HG03025 (cell line): ENCODE results near the gene DOCK3.
"Not testable (repeated sequence)": the region's sequence is repeated elsewhere in the genome, so short reads cannot be mapped to it uniquely, and the experiment has no call there.

ENCODE experiments used
- ATAC-seq: cut with Tn5 transposase; IDR thresholded peaks from one replicate; pipeline ENCODE4 v1.9.1; 2021; ENCODE audit warnings: mild to moderate bottlenecking, moderate library complexity; ENCODE audit not compliant: unreplicated experiment, low FRiP score

Gene DOCK3

DNA sequence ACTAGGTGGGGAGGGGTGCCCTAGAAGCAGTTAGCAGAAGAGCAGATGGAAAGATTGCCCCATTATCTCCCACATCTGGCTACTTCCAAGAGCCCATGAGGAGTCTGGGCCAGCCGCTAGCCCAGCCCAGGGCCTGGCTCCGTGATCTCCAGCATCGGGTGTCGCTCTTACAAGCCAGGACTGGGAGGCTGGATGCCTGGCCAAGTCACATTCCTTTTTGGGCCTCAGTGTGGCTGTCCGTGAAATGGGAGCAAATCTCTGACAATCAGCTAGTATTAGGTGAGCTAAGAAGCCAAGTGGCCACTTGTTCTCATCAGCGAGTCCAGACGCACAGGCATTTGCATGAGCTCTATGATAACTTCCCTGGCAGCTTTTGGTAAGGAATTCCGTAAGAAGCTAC is 23.3 kb upstream of the DOCK3 start:
- ATAC-seq: no peak

DNA sequence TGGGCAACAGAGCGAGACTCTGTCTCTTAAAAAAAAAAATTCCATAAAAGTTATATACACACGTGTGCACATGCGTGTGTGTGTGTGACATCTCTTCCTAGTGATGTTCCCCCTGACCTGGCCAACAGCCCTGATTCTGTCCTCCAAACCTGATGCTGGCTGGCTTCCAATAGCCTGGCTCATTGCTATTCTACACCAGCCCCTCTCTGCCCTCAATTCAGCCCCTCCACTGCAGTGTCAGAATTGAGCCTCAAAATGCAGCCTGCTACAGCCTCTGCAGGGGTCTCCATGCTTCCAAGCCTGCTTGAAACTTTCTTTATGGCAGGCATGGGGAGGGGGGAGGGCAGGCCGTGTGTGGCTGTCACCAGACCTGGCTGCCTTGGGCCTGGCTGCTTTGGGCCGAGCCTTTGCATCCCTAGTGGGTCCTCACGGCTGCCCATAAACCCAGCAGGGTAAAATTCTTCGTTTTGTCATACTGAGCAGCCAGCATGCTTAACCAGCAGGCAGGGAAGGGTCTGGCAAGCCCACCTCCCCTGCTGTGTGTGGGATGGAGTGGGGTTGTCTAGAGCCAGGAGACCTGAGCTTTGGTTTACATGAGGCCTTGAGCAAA is 22.7 kb upstream of the DOCK3 start:
- no peak for ATAC-seq

DNA sequence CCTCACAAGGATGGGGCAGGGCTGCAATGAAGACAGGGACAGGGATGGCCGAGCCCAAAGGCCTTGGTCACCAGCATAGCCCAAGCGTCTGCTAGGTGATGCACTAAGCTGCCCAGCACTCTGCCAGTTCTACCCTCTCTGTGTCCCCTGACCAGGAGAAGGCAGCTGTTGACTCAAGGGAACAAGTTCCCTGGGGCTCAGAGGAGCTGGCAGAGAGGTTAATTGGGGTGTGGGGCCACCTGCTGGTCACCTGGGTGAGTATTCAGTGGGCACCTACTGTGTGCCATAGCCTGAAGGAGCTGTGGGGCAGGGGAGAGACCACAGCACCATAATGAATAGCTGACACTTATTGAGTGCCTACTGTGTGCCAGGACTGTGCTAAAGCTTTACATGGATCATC is 22.0 kb upstream of the DOCK3 start:
- no peak for ATAC-seq

GRCh38 chr3:50653937-50654595 is 20.7 kb upstream of the DOCK3 start:
- ATAC-seq: no peak

GRCh38 chr3:50655009-50655830 is 19.5 kb upstream of the DOCK3 start:
- ATAC-seq: no peak

- no peak for ATAC-seq
These were observed 18.1 kb upstream of the DOCK3 start for GRCh38 chr3:50656417-50657195.

GRCh38 chr3:50657407-50657806 is 17.3 kb upstream of the DOCK3 start:
- ATAC-seq: no peak

DNA sequence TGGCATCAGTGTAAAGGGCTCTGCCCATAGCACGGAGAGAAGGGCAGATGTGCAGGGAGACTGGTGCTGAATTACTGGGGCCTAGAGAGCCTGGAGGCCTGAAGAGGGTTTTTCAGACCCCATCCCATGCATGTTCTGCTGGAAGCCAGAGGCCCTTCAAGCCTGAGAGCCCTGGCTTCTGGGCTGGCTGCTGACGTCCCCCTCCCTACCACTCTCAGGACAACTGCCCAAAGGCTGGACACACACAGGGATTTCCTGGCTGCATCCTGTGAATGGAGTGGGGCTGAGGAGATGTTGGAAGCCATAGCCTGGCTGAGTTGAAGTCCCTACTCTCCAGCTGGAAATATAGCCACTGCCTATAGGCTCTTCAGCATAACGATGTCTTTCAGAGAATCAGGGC is 16.9 kb upstream of the DOCK3 start:
- no peak for ATAC-seq

DNA sequence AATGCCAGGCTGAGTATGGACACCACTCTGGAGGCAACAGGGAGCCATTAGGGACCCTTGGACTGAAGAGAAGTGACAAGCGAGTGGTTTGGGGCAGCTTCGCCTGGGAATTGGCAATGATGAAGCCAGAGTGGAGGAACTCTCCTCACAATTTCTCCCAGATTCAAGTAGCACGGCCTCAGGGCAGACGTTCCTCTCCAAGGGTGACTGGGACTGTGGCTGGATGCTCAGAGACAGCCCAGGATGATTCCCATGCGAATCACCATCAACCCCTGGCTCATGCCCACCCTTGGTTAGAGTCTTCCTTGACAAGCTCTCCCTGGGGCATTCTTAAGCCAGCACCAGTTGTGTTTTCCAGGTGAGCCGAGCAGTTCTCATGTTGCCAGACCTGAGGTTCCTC is 16.3 kb upstream of the DOCK3 start:
- ATAC-seq: no peak

DNA sequence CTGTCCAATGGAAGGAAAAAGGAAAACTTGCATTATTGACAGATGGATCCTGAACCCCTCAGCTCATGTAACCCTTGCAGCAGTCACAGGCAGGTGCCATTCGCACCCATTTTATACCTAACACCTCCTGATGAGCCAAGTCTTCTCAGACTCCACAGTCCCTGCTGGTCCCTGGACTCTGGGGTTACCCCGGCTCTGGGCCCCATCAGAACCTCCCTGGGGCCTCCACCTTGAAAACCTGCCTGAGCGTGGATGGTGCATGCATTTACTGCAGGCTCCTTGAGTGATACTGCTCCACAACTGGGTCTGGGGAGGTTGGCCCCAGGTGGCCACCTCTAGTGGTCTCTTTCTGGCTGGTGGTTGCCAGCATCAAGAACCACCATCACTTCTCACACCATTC is 15.9 kb upstream of the DOCK3 start:
- ATAC-seq: no peak

GRCh38 chr3:50660386-50660785 is 14.3 kb upstream of the DOCK3 start:
- ATAC-seq: no peak

DNA sequence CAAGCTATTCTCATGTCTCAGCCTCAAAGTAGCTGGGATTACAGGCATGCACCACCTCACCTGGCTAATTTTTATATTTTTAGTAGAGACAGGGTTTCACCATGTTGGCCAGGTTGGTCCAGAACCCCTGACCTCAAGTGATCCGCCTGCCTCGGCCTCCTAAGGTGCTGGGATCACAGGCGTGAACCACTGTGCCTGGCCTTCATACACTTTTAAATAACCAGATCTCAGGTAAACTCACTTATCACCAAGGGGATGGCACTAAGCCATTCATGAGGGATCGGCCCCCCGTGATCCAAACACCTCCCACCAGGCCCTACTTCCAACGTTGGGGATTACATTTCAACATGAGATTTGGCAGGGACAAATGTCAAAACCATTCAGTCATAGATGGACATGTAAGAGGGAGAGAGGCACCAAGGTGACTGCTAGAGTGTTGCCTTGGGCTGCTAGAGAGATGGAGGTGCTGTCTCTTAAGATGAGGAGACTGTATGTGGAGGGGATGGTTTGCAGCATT is 13.3 kb upstream of the DOCK3 start:
- no peak for ATAC-seq

- no peak for ATAC-seq
These were observed 12.3 kb upstream of the DOCK3 start for GRCh38 chr3:50662408-50662807.

DNA sequence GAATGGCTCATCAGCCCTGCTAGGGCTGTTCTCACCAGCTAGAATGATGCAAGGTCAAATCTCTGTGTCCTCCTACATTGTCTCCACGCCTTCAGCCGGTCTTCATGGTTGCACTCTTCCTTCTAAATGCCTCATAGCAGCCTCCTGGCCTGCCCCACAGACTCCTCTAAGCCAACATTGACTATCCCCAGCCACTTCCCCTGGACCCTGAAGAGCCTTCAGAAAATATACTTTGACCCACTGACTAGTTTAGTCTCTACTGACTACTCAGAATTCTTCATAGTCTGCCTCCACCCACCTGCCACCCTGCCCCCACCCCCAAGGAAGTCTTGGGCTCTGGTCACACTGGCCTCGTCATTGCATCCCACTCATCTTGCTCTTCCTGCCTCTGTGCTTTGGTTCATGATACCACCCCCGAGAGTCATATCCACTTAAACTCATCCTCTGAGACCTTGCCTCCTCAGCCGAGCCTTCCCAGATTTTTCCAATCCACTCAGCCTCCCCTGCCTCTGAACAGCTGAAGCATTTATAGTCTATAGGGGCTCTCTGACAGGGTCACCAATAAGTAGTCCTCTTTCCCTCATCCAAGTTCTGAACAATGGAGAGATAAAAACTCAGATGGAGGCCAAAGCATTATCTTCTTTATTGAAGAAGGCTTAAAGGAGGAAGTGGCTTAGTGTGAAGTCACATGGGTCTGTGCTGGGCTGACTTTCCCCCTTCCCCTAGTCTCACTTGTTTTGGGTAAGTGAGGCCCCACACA is 9.5 kb upstream of the DOCK3 start:
- ATAC-seq: no peak

DNA sequence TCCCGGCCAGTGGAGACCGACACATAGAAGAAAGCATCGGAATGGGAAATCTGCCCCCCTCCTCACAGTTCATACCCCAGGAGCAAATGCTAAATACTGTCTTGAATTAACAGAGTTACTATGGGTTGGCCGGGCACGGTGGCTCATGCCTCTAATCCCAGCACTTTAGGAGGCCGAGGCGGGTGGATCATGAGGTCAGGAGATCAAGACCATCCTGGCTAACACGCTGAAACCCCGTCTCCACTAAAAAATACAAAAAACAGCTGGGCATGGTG is 8.9 kb upstream of the DOCK3 start:
- not testable (repeated sequence) for ATAC-seq

- no peak for ATAC-seq
These were observed 7.9 kb upstream of the DOCK3 start for GRCh38 chr3:50666837-50667236.

DNA sequence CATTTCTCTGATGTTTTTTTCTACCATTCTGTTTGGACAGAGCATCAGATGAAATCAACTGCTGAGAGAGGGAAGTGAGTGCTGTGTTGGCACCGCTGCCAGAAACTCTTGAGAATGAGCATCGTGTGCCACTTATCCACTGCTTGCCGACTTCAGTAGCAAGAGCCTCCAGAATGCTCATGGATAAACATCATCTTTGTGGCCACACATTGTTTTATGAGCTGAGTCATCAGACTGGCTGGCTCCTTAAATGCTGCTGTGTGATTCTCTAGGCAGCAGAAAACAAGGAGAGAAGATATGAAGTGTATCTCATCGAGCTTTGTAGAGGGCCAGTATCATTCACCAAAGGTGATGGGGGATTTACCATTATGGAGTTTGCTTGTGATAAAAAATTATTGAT is 3.4 kb upstream of the DOCK3 start:
- ATAC-seq: no peak

DNA sequence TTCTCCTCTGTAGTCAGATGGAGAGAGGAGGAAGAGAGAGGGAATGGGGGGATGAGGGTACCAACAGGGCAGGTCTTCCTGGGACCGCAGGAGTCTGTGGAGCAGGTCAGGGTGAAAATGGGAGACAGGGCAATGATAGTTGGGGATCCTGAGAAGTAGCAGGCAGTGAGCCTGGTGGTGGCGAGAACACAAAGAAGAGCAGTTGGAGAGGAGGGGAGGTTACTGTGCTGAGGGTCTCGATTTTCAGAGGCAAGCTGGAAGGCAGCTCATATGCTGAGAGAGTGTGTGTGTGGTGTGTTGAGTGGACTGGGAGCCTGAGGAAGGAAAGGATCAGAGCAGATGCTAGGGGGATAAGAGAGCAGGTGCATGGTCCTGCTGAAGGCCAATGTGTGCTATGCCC is 2.1 kb upstream of the DOCK3 start:
- no peak for ATAC-seq

- ATAC-seq: no peak
These were observed 796 bp upstream of the DOCK3 start for GRCh38 chr3:50673931-50674330.
